Measurements from ENCODE around the gene MLF1.

GRCh38 chr3:158522221-158523136, 48.5 kb upstream of the MLF1 start:
- TF ChIP-seq RFX5 (IDR thresholded peaks at IDR 0.05; ENCODE audit: low read depth, low read length): no peak
- TF ChIP-seq, protein P1, sequence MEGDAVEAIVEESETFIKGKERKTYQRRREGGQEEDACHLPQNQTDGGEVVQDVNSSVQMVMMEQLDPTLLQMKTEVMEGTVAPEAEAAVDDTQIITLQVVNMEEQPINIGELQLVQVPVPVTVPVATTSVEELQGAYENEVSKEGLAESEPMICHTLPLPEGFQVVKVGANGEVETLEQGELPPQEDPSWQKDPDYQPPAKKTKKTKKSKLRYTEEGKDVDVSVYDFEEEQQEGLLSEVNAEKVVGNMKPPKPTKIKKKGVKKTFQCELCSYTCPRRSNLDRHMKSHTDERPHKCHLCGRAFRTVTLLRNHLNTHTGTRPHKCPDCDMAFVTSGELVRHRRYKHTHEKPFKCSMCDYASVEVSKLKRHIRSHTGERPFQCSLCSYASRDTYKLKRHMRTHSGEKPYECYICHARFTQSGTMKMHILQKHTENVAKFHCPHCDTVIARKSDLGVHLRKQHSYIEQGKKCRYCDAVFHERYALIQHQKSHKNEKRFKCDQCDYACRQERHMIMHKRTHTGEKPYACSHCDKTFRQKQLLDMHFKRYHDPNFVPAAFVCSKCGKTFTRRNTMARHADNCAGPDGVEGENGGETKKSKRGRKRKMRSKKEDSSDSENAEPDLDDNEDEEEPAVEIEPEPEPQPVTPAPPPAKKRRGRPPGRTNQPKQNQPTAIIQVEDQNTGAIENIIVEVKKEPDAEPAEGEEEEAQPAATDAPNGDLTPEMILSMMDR (conservative IDR thresholded peaks at IDR 0.05; ENCODE audit: low read depth, low read length): no peak
- TF ChIP-seq MAFK (IDR thresholded peaks at IDR 0.05; ENCODE audit: low read depth, low read length): no peak
